ENCODE measurements around the gene BCCIP. TPM values are rescaled to one million over a fixed set of nuclear protein-coding genes. Genes with fewer than 3 reads are reported as not detected.

The BCCIP gene
- total RNA-seq = 100 to 1,000 TPM; 103 to 107 TPM

DNA sequence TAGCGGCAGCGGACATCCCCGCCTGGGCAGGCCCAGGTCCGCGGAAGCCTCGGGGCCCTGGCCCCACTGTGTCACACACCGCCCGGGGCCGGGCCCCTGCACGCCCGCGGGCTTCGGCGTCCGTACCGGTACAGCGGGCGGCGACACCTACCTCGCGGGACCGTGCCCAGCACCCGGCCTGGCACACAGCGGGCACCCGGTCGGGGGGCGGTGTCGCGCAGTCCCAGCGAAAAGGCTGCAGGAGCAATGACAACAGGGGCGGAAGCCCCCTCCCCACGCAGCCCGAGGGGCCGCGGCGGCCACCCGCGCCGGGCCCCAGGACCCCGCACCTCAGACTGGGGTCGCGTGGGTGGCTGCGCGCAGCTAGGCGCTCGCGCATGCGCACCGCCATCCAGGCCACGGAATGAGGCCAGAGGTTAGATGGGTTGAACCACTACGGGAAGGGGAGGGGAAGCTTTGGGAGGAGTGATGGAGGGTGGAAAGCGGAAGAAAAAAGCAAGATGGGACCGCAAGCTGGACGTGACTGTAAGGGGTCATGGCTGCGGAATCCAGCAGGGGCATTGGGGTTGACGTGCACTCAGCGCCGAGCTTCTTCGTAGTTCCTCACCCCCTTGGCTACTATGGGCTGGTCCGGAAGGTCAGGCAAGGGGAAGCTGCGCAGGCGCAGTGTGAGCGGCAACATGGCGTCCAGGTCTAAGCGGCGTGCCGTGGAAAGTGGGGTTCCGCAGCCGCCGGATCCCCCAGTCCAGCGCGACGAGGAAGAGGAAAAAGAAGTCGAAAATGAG lies at the start of gene BCCIP, which contains the start of gene UROS:
Gene BCCIP (plus strand): TSS at position 669 of the 785 bp plus-strand sequence. CDS start 12 bp downstream, at position 681.
Gene UROS (minus strand): TSS at position 381 of the 785 bp plus-strand sequence. CDS start 6,759 bp downstream, outside the sequence.
- H3K27ac Mint-ChIP-seq = peak within 1 kb of the TSS; percentile 66
- peaks cover 14% of the 10 kb centered on the region for H3K36me3 Mint-ChIP-seq (ENCODE audit: low read depth)
- peak within 1 kb of the TSS; percentile 75 for H3K4me3 Mint-ChIP-seq
- CTCF ChIA-PET = no interaction called here
- DNase-seq = peak; percentile 90
- no peaks in the 10 kb centered on the region for H3K27me3 Mint-ChIP-seq (ENCODE audit: low read depth)
- no peaks in the 10 kb centered on the region for H3K9me3 Mint-ChIP-seq
- intact Hi-C loops (cut with micrococcal nuclease) = loop anchor here (1.0 to 10.0 kb wide), 5 partner anchors 73 to 1358 kb away; partner anchors contain the start of genes ABRAXAS2, EDRF1, FANK1 and LHPP
- peaks cover 28% of the 10 kb centered on the region for H3K4me1 Mint-ChIP-seq (ENCODE audit: low read depth)

DNA sequence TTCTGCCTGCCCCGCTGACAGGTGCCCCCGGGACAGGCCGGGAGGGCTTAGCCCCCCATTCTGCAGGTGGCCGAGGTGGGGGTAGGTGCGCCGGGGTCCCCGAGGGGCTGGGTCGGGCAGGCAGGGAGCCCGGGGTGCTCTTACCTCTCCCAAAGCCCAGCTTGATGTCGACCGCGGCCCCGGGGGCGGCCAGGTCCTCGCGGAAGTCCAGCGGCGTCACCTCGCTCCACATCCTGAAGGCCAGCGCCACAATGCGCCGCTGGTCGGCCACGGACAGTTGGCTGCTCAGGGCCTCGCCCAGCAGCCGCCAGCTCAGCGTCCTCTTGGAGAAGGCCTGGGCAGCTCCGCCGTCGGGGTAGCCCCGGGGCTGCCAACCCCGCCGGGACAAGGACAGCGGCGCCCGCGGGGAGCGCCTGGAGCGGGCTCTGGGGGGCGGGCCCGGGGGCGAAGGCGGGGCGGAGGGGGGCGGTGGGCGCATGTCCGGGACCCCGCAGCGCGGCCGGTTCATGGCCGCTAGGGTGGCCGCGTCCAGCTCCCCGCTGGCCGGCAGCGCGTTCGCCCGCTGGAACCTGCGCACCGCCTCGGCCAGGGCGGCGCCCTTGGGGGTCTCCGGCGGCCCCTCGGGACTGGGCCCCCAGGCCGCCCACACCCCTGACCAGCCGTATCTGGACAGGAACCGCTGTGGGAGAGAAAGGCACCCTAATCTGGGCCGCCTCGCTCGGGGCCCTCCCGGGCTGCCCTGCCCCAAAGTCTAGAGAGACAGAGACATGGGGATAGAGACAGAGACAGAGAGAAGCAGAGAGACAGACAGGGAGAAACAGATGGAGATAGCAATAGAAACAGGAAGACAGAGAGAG lies 49.4 kb upstream of the BCCIP start:
- H3K9me3 Mint-ChIP-seq = no peaks in the 10 kb centered on the region
- peaks cover 1% of the 10 kb centered on the region for H3K36me3 Mint-ChIP-seq (ENCODE audit: low read depth)
- H3K4me3 Mint-ChIP-seq = no peak overlapping the region
- intact Hi-C loops (cut with micrococcal nuclease) = no loop called here
- no peak overlapping the region for H3K27ac Mint-ChIP-seq
- CTCF ChIA-PET = no interaction called here
- H3K4me1 Mint-ChIP-seq (ENCODE audit: low read depth) = no peaks in the 10 kb centered on the region
- H3K27me3 Mint-ChIP-seq (ENCODE audit: low read depth) = peaks cover 2% of the 10 kb centered on the region
- DNase-seq = no peak

DNA sequence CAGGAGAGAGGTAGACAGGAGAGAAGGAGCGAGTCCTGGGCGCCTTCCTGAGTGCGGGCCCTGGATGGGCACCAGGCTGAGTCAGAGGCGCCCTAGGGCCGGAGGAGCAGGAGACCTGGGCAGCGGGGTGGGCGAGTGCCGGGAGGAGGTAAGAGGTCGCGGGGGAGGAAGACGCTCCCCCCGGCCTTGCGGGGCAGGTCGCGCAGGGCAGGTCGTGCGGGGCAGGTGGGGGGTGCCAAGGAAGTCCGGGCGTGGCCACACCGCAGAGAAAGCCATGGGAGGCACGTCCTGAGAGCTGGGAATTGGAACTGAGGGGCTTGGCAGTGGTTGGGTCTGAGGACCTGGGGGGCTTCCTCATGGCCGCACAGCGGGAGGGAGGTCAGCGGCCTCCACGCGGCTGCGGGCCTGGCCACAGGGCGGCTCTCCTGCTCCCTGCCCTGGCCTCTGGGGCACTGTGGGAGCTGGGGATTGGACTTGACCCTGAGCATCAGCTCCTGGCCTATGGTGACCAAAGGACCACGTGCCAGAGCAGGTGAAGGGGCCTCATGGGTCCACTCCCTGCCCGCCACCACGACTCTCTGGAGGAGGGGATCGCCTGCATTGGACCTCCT lies 48.7 kb upstream of the BCCIP start:
- H3K27ac Mint-ChIP-seq = no peak overlapping the region
- CTCF ChIA-PET = no interaction called here
- no peak for DNase-seq
- intact Hi-C loops (cut with micrococcal nuclease) = no loop called here
- H3K36me3 Mint-ChIP-seq (ENCODE audit: low read depth) = no peaks in the 10 kb centered on the region
- H3K4me3 Mint-ChIP-seq = no peak overlapping the region
- no peaks in the 10 kb centered on the region for H3K9me3 Mint-ChIP-seq
- H3K27me3 Mint-ChIP-seq (ENCODE audit: low read depth) = peaks cover 2% of the 10 kb centered on the region
- no peaks in the 10 kb centered on the region for H3K4me1 Mint-ChIP-seq (ENCODE audit: low read depth)

DNA sequence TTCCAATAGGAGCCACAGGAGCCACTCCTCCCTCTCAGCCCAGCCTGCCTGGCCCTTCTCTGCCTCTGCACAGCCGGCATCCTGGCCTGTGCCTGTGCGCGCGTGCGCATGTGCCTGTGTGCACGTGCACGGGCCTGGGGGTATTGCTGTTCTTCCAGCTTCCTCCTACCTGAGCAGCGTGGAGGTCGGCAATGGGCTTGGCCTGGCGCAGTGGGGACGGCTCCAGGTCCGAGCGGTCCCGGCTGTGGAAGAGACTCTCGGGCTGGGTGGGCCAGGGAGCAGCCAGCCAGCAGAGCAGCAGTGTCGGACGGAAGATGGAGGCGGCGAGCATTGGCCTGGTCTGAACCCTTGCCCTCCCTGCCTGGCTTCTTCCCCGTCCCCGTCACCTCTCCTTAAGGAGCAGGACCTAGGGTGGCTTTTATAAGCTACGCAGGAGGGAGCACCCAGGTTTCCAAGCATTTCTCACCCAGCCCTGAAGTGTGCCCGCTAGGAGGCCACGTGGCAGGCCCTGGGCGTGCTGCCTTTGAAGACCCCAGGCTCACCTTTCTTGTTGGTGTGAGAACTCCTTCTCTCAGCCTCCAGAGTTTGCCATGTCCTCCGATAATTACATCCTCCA lies 47.7 kb upstream of the BCCIP start, which contains the start of gene MMP21:
Gene MMP21 (minus strand): TSS at position 331 of the 616 bp plus-strand sequence. CDS start 0 bp downstream, at position 331.
- H3K4me1 Mint-ChIP-seq (ENCODE audit: low read depth) = no peaks in the 10 kb centered on the region
- no peak within 1 kb of the TSS for H3K4me3 Mint-ChIP-seq
- H3K27me3 Mint-ChIP-seq (ENCODE audit: low read depth) = peaks cover 2% of the 10 kb centered on the region
- no peaks in the 10 kb centered on the region for H3K9me3 Mint-ChIP-seq
- DNase-seq = no peak
- CTCF ChIA-PET = no interaction called here
- no peaks in the 10 kb centered on the region for H3K36me3 Mint-ChIP-seq (ENCODE audit: low read depth)
- no peak within 1 kb of the TSS for H3K27ac Mint-ChIP-seq
- intact Hi-C loops (cut with micrococcal nuclease) = no loop called here

DNA sequence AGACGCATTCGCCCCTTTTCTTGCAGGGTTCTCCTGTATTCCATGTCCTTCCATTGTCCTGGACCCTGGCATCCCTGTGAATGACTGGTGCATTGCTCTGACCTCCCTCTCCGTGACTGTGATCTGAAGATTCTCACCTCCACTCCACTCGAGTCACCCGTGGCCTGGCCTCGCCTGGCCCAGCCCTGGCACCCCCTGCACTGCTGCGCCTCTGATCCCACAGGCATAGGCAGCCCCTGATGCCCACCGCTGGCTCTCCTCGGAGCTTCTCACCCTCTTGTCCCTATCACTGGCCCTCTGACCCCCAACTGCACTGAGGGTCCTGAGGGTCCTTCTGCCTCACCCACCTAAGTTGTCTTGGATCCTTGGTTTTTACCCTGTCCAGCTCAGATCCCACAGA lies 45.5 kb upstream of the BCCIP start:
- CTCF ChIA-PET = no interaction called here
- intact Hi-C loops (cut with micrococcal nuclease) = no loop called here

DNA sequence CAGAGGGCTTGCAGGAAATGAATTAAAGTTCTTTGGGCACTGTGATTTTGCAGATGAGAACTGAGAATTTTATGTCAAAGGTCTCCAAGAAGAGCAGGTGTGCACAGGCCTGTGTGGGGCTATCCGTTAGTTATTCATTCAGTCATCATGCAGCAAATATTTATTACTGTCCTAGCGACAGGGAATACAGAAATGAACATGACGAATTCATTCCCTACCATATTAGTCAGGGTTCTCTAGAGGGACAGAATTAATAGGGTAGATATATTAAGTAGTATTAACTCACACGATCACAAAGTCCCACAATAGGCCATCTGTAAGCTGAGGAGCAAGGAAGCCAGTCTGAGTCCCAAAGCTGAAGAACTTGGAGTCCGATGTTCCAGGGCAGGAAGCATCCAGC lies 44.8 kb upstream of the BCCIP start:
- H3K27me3 Mint-ChIP-seq (ENCODE audit: low read depth) = peaks cover 2% of the 10 kb centered on the region
- no peaks in the 10 kb centered on the region for H3K9me3 Mint-ChIP-seq
- intact Hi-C loops (cut with micrococcal nuclease) = no loop called here
- H3K4me1 Mint-ChIP-seq (ENCODE audit: low read depth) = no peaks in the 10 kb centered on the region
- H3K27ac Mint-ChIP-seq = no peak overlapping the region
- CTCF ChIA-PET = no interaction called here
- H3K4me3 Mint-ChIP-seq = no peak overlapping the region
- H3K36me3 Mint-ChIP-seq (ENCODE audit: low read depth) = no peaks in the 10 kb centered on the region
- DNase-seq = no peak

More for the DNA sequence above, 45.5 kb upstream of the BCCIP start:
- H3K36me3 Mint-ChIP-seq (ENCODE audit: low read depth) = no peaks in the 10 kb centered on the region
- H3K27me3 Mint-ChIP-seq (ENCODE audit: low read depth) = peaks cover 2% of the 10 kb centered on the region
- DNase-seq = no peak
- no peaks in the 10 kb centered on the region for H3K4me1 Mint-ChIP-seq (ENCODE audit: low read depth)
- no peak overlapping the region for H3K4me3 Mint-ChIP-seq
- no peak overlapping the region for H3K27ac Mint-ChIP-seq
- no peaks in the 10 kb centered on the region for H3K9me3 Mint-ChIP-seq

DNA sequence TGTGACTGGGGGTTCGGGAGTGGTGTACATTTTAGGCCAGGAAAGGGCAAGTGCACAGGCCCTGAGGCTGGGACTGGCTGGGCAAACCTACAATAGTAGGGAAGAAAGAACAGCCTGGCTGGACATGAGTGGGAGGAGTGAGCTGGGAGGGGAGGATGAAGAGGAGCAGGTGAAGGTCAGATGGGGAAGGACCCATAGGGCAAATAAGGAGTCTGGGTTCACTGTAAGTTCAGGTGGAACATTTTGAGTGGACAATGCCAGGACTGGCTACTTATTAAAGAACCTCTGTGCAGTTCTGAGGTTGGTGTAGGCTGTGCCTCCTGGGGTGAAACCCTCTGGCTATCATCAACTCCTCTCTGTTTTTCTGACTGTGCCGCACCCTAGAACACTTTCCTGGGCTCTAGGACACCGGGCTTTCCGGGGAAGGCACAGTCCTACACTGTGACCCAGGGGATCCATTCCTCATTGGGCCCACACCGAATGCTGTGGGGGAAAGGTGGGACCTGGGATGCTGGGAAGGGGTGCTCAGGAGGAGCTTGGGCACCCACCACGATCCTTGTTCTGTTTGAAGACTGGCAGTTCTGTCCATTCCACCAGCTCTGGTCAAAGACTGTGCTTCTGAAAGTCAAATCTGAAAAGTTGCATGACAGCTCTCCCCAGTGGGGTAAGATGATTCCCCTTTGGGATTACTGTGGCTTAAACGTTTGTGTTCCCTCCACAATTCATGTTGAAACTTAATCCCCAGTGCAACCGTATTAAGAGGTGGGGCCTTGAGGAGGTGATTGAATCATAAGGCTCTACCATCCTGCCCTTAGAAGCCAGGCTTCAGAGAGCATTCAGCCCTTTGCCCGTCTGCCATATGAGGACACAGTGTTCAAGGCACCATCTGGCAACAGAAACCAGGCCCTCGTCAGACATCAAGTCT lies 43.7 kb upstream of the BCCIP start:
- intact Hi-C loops (cut with micrococcal nuclease) = no loop called here
- Mint-ChIP-seq H3K4me3 (no peak overlapping the region), H3K27me3 (ENCODE audit: low read depth) (no peaks in the 10 kb centered on the region), H3K4me1 (ENCODE audit: low read depth) (no peaks in the 10 kb centered on the region), H3K36me3 (ENCODE audit: low read depth) (no peaks in the 10 kb centered on the region), H3K9me3 (no peaks in the 10 kb centered on the region), H3K27ac (no peak overlapping the region)
- DNase-seq = no peak
- CTCF ChIA-PET = no interaction called here

DNA sequence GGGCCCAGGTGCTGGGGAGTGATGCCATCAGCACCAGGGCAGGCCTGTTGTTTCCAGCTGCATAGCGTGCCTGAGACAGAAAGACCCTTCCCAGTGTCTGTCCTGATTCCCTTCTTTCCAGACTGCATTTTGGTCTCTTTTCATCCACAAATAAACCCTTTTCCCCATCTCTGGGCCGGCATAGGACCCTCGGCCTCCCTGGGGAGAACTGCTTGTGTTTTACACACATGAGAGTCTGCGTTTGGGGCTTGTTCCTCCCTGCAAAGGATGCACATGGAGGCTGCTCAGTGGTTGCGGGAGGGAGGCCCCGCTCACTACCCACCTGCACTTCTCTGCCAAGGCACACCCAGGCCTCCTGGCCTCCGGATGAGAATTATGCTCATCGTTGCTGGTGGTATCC lies 42.0 kb upstream of the BCCIP start:
- no peak overlapping the region for H3K27ac Mint-ChIP-seq
- no peaks in the 10 kb centered on the region for H3K36me3 Mint-ChIP-seq (ENCODE audit: low read depth)
- intact Hi-C loops (cut with micrococcal nuclease) = no loop called here
- H3K4me3 Mint-ChIP-seq = no peak overlapping the region
- H3K9me3 Mint-ChIP-seq = no peaks in the 10 kb centered on the region
- CTCF ChIA-PET = no interaction called here
- DNase-seq = no peak
- no peaks in the 10 kb centered on the region for H3K4me1 Mint-ChIP-seq (ENCODE audit: low read depth)
- no peaks in the 10 kb centered on the region for H3K27me3 Mint-ChIP-seq (ENCODE audit: low read depth)

DNA sequence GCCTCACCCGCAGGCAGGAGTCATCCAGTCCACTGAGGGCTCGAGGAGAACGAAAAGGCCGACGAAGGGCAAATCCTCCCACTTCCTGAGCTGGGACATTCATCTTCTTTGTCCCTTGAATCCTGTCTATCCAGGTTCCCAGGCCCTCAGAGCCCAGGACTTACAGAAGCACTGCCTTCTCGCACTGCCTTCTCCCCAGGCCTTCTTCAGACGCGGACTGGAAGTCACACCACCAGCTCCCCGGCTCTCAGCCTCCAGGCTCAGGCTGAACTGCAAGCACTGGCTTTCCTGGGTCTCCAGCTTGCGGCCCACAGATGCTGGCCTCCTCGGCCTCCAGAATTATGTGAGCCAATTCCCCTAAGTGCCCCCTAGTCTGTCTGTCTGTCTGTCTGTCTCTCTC lies 41.3 kb upstream of the BCCIP start:
- CTCF ChIA-PET = no interaction called here
- intact Hi-C loops (cut with micrococcal nuclease) = no loop called here
- Mint-ChIP-seq H3K27me3 (ENCODE audit: low read depth) (no peaks in the 10 kb centered on the region), H3K36me3 (ENCODE audit: low read depth) (no peaks in the 10 kb centered on the region), H3K4me1 (ENCODE audit: low read depth) (no peaks in the 10 kb centered on the region), H3K27ac (no peak overlapping the region), H3K9me3 (no peaks in the 10 kb centered on the region), H3K4me3 (no peak overlapping the region)
- DNase-seq = no peak

DNA sequence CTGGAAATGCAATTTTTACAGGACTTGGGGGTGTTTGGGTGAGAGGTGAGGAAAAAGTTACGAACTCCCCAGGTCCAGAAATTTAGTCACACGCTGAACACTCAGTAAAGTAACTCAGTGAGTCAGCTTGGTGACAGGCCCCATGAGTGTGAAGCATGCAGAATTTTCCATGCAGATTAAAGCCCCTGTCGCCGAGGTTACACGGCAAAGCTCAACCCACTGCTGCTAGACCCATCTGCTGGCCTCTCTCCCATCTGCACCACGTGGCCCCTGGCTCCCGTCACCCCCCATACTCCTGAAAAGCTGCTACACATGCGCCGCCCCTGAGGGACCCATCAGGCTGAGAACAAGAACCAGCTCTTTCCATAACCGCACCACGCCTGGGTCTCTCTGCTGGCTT lies 40.7 kb upstream of the BCCIP start:
- no peak for DNase-seq
- intact Hi-C loops (cut with micrococcal nuclease) = no loop called here
- H3K36me3 Mint-ChIP-seq (ENCODE audit: low read depth) = no peaks in the 10 kb centered on the region
- H3K27me3 Mint-ChIP-seq (ENCODE audit: low read depth) = no peaks in the 10 kb centered on the region
- H3K27ac Mint-ChIP-seq = no peak overlapping the region
- no peak overlapping the region for H3K4me3 Mint-ChIP-seq
- CTCF ChIA-PET = no interaction called here
- H3K4me1 Mint-ChIP-seq (ENCODE audit: low read depth) = no peaks in the 10 kb centered on the region
- H3K9me3 Mint-ChIP-seq = no peaks in the 10 kb centered on the region

DNA sequence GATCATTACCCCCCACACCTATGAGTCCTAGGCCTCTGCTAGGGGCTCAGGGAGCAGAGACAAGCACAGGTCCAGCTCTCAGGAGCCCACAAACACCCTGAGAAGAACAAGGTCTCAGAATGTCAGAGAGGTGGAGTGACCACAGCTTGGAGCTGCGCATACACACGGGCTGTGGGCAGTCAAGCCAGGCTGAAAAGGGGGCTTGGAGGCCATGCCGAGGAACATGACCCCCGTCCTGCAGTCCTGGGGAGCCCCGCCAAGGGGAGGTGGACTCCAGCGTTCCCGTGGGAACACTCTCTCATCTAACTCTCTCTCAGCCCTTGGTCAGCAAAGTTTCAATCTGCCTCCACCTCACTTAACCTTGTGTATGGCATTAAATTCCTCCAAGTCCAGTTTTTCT lies 39.9 kb upstream of the BCCIP start:
- Mint-ChIP-seq H3K4me3 (no peak overlapping the region), H3K27ac (no peak overlapping the region), H3K4me1 (ENCODE audit: low read depth) (peaks cover 8% of the 10 kb centered on the region), H3K27me3 (ENCODE audit: low read depth) (no peaks in the 10 kb centered on the region), H3K36me3 (ENCODE audit: low read depth) (peaks cover 2% of the 10 kb centered on the region), H3K9me3 (no peaks in the 10 kb centered on the region)
- no peak for DNase-seq
- intact Hi-C loops (cut with micrococcal nuclease) = no loop called here
- CTCF ChIA-PET = no interaction called here
